ENCODE data around the gene JAG1. TPM values are rescaled to one million over a fixed set of nuclear protein-coding genes. Genes with fewer than 3 reads are reported as not detected.

Gene JAG1
- total RNA-seq, 3 donors from 2014 or later (not counting 1 experiment from before 2014, with no cell fraction given), result 8.1 to 12.3 (median 8.7) TPM

DNA sequence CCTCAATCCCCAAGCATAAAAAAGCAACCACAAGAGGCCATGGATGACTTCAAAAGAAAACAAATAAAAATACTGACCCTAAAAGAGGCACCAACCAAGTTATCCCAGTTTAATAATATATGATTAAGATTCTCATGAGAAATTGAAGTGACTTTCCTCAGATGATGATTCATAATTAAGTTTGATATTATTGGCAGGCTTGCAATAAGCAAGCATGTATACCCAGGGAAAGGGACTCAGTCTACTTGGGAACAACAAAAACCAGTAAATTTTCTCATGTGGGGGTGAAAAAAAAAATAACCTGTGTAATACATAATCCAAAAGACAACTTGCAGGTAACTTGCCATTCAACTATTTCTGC is 19.6 kb downstream of the JAG1 start:
- H3K36me3 Mint-ChIP-seq, result no peaks in the 10 kb centered on the region
- H3K9me3 Mint-ChIP-seq, result no peaks in the 10 kb centered on the region
- no peak overlapping the region for H3K27ac Mint-ChIP-seq
- no peak for DNase-seq
- no peaks in the 10 kb centered on the region for H3K27me3 ChIP-seq (ENCODE audit: control insufficient read depth, insufficient read depth, low read length)
- H3K27me3 Mint-ChIP-seq (ENCODE audit: low read depth in 2 of 2), result peaks cover 0 to 2% of the 10 kb centered on the region in 2 donors
- H3K27ac ChIP-seq (ENCODE audit: low read length), result no peak overlapping the region
- H3K4me3 ChIP-seq (ENCODE audit: low read length), result no peak overlapping the region
- H3K4me1 ChIP-seq (ENCODE audit: control insufficient read depth, insufficient read depth, low read length), result no peaks in the 10 kb centered on the region
- intact Hi-C loops (cut with micrococcal nuclease), result no loop called here
- no peaks in the 10 kb centered on the region for H3K4me1 Mint-ChIP-seq
- H3K9me3 ChIP-seq (ENCODE audit: control insufficient read depth, insufficient read depth, low read length), result no peaks in the 10 kb centered on the region
- H3K4me3 Mint-ChIP-seq, result no peak overlapping the region
- TF ChIP-seq, protein P1, sequence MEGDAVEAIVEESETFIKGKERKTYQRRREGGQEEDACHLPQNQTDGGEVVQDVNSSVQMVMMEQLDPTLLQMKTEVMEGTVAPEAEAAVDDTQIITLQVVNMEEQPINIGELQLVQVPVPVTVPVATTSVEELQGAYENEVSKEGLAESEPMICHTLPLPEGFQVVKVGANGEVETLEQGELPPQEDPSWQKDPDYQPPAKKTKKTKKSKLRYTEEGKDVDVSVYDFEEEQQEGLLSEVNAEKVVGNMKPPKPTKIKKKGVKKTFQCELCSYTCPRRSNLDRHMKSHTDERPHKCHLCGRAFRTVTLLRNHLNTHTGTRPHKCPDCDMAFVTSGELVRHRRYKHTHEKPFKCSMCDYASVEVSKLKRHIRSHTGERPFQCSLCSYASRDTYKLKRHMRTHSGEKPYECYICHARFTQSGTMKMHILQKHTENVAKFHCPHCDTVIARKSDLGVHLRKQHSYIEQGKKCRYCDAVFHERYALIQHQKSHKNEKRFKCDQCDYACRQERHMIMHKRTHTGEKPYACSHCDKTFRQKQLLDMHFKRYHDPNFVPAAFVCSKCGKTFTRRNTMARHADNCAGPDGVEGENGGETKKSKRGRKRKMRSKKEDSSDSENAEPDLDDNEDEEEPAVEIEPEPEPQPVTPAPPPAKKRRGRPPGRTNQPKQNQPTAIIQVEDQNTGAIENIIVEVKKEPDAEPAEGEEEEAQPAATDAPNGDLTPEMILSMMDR (IDR thresholded peaks at IDR 0.05), result no peak
- ATAC-seq, result no peak
- H3K36me3 ChIP-seq (ENCODE audit: control insufficient read depth, insufficient read depth, low read length), result no peaks in the 10 kb centered on the region

DNA sequence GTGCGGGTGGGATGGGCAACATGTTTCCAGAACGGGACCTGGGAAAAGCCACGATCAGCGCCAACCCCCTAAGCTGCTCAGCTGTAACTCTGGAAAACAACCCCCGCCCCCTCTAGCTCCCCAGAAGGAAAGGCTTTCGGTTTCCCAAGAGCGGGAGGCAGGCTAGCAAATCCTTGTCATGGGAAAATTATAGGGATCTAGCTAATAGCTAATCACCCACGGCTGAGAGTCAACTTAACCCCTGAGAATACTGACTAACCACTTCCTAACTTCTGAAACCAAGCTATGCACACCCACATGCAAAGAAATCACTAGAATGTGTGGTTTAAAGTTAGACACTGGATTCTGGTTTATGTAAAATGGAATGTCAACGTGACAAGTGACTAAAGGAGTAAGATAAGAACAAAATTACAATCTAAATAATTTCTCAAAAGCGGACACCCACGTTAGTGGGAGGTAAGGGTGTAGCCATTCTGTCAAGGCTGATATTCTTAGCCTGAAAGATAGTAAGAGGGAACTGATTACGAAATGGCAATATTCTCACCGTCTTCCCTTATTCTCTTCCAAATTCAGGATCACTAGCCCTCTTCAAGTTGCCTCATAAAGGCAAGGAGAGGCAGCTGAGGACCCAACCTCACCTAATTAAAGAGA is 20.1 kb downstream of the JAG1 start:
- Mint-ChIP-seq H3K36me3 (no peaks in the 10 kb centered on the region), H3K4me3 (no peak overlapping the region), H3K4me1 (no peaks in the 10 kb centered on the region), H3K9me3 (no peaks in the 10 kb centered on the region), H3K27ac (no peak overlapping the region), H3K27me3 (ENCODE audit: low read depth in 2 of 2) (peaks cover 0 to 2% of the 10 kb centered on the region in 2 donors)
- H3K36me3 ChIP-seq (ENCODE audit: control insufficient read depth, insufficient read depth, low read length), result no peaks in the 10 kb centered on the region
- 93% methylated on average over 5 of the region's 13 CpGs for WGBS (ENCODE audit: insufficient coverage)
- TF ChIP-seq, protein P1 (IDR thresholded peaks at IDR 0.05), result no peak
- ATAC-seq (no peak), DNase-seq (no peak)
- no peaks in the 10 kb centered on the region for H3K27me3 ChIP-seq (ENCODE audit: control insufficient read depth, insufficient read depth, low read length)
- H3K4me3 ChIP-seq (ENCODE audit: low read length), result no peak overlapping the region
- H3K9me3 ChIP-seq (ENCODE audit: control insufficient read depth, insufficient read depth, low read length), result no peaks in the 10 kb centered on the region
- no peaks in the 10 kb centered on the region for H3K4me1 ChIP-seq (ENCODE audit: control insufficient read depth, insufficient read depth, low read length)
- H3K27ac ChIP-seq (ENCODE audit: low read length), result no peak overlapping the region
- intact Hi-C loops (cut with micrococcal nuclease), result no loop called here

DNA sequence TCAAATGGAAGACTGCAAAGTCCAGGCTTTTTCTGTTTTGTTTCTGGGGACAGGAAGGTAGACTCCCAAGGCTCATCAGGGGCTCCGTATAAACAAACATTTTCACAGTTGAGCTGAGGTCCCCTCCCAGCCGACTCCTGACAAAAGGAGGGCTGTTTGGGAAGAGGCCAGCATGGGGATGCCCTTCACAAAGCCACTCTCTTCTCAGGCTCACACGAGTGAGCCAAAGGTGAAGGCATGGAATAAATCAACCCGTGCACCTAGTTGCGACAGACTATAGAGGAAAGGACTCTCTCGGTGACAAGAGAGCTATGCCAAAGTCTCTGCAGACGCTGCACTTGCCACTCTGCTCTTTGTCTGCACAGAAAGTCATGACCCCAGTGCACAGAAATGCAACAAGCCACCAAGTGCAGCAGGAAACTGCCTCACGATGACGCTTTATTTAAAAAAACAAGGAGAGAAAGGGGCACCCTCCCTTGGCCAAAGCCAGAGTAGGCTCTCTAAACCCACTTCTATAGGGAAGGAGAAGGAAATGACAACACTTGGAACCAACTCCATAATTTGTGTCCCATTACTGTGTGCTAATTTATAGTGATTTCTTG is 21.0 kb downstream of the JAG1 start:
- H3K27me3 Mint-ChIP-seq (ENCODE audit: low read depth in 2 of 2), result peaks cover 0 to 2% of the 10 kb centered on the region in 2 donors
- TF ChIP-seq, protein P1 (IDR thresholded peaks at IDR 0.05), result no peak
- Histone ChIP-seq H3K4me3 (ENCODE audit: low read length) (no peak overlapping the region), H3K27ac (ENCODE audit: low read length) (no peak overlapping the region), H3K27me3 (ENCODE audit: control insufficient read depth, insufficient read depth, low read length) (no peaks in the 10 kb centered on the region), H3K36me3 (ENCODE audit: control insufficient read depth, insufficient read depth, low read length) (no peaks in the 10 kb centered on the region), H3K9me3 (ENCODE audit: control insufficient read depth, insufficient read depth, low read length) (no peaks in the 10 kb centered on the region), H3K4me1 (ENCODE audit: control insufficient read depth, insufficient read depth, low read length) (no peaks in the 10 kb centered on the region)
- no peak overlapping the region for H3K4me3 Mint-ChIP-seq
- DNase-seq (no peak), ATAC-seq (no peak)
- intact Hi-C loops (cut with micrococcal nuclease), result no loop called here
- WGBS (ENCODE audit: insufficient coverage), result 88% methylated on average over 9 of the region's 9 CpGs
- H3K36me3 Mint-ChIP-seq, result no peaks in the 10 kb centered on the region
- no peak overlapping the region for H3K27ac Mint-ChIP-seq
- no peaks in the 10 kb centered on the region for H3K9me3 Mint-ChIP-seq
- no peaks in the 10 kb centered on the region for H3K4me1 Mint-ChIP-seq

DNA sequence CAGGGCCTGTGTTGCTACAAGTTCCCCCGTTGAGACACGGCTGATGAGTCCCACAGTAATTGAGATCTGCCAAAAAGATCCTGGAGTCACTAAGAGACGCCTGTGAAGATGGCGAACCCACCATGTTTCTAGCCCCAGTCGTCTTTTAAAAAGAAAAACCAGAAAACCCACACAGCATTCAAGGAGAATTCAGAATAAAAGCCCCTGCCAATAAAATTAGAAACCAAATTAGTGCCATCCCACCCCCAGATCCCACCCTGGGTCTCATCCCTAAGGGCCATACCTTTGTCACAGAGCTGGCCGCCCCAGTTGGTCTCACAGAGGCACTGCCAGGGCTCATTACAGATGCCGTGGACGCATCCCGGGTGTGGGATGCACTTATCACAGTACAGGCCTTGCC is 21.6 kb downstream of the JAG1 start:
- no peaks in the 10 kb centered on the region for H3K27me3 ChIP-seq (ENCODE audit: control insufficient read depth, insufficient read depth, low read length)
- no peaks in the 10 kb centered on the region for H3K9me3 Mint-ChIP-seq
- WGBS (ENCODE audit: insufficient coverage), result 88% methylated on average over 9 of the region's 9 CpGs
- no peak overlapping the region for H3K4me3 ChIP-seq (ENCODE audit: low read length)
- peaks cover 0 to 2% of the 10 kb centered on the region in 2 donors for H3K27me3 Mint-ChIP-seq (ENCODE audit: low read depth in 2 of 2)
- intact Hi-C loops (cut with micrococcal nuclease), result no loop called here
- H3K36me3 ChIP-seq (ENCODE audit: control insufficient read depth, insufficient read depth, low read length), result no peaks in the 10 kb centered on the region
- H3K27ac ChIP-seq (ENCODE audit: low read length), result no peak overlapping the region
- no peaks in the 10 kb centered on the region for H3K4me1 Mint-ChIP-seq
- TF ChIP-seq, protein P1 (IDR thresholded peaks at IDR 0.05), result no peak
- no peak for DNase-seq
- no peak overlapping the region for H3K27ac Mint-ChIP-seq
- no peaks in the 10 kb centered on the region for H3K36me3 Mint-ChIP-seq
- no peaks in the 10 kb centered on the region for H3K9me3 ChIP-seq (ENCODE audit: control insufficient read depth, insufficient read depth, low read length)
- no peak for ATAC-seq
- H3K4me3 Mint-ChIP-seq, result no peak overlapping the region
- no peaks in the 10 kb centered on the region for H3K4me1 ChIP-seq (ENCODE audit: control insufficient read depth, insufficient read depth, low read length)
